ENCODE measurements around the gene ZNF18.
"Not testable (repeated sequence)": the region's sequence is repeated elsewhere in the genome, so short reads cannot be mapped to it uniquely, and the experiment has no call there.

The ZNF18 gene

DNA sequence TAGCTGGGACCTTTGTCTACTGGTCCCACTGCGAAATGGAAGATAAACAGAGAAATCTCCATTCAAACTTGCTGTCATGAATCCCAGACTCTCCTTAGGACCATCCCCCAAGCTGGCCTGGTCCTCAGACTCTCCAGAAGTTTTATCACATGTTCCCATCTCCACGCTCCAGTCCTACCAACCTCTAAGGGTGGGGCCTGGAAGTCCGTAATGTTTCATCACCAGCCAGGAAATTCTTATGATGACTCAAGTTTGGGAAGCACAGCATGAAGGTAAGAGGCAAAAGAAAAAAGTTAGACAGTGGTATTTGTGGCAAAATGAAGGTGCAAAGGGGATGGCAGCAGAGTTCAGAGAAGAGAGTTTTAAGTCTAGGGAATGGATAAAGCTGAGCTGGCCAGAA lies 52.7 kb downstream of the ZNF18 start:
- Histone ChIP-seq H3K9me2 (replicated peaks; ENCODE audit: control insufficient read depth, low read length) (no peaks in the 10 kb centered on the region), H3K36me3 (ENCODE audit: control insufficient read depth, low read length) (no peaks in the 10 kb centered on the region), H3K27me3 (ENCODE audit: control insufficient read depth, low read length) (no peaks in the 10 kb centered on the region), H3K4me2 (ENCODE audit: low read length) (no peak overlapping the region), H3K4me3 (ENCODE audit: low read length) (no peak overlapping the region), H3K9me3 (ENCODE audit: control insufficient read depth, insufficient read depth, low read length) (no peaks in the 10 kb centered on the region), H4K20me1 (ENCODE audit: control insufficient read depth, insufficient read depth, low read depth, low read length) (no peaks in the 10 kb centered on the region), H3K4me1 (ENCODE audit: control insufficient read depth, low read length) (no peaks in the 10 kb centered on the region), H3K27ac (ENCODE audit: low read depth, low read length) (no peak overlapping the region), H3F3A (ENCODE audit: control insufficient read depth, insufficient read depth) (no peaks in the 10 kb centered on the region), H3K79me2 (ENCODE audit: control insufficient read depth, low read length) (no peaks in the 10 kb centered on the region)
- TF ChIP-seq EZH2phosphoT487 (IDR thresholded peaks at IDR 0.05; ENCODE audit: borderline replicate concordance, low read length), result no peak
- TF ChIP-seq, protein P1, sequence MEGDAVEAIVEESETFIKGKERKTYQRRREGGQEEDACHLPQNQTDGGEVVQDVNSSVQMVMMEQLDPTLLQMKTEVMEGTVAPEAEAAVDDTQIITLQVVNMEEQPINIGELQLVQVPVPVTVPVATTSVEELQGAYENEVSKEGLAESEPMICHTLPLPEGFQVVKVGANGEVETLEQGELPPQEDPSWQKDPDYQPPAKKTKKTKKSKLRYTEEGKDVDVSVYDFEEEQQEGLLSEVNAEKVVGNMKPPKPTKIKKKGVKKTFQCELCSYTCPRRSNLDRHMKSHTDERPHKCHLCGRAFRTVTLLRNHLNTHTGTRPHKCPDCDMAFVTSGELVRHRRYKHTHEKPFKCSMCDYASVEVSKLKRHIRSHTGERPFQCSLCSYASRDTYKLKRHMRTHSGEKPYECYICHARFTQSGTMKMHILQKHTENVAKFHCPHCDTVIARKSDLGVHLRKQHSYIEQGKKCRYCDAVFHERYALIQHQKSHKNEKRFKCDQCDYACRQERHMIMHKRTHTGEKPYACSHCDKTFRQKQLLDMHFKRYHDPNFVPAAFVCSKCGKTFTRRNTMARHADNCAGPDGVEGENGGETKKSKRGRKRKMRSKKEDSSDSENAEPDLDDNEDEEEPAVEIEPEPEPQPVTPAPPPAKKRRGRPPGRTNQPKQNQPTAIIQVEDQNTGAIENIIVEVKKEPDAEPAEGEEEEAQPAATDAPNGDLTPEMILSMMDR (IDR thresholded peaks at IDR 0.05; ENCODE audit: low read depth, low read length, poor library complexity, severe bottlenecking), result no peak

- TF ChIP-seq EZH2phosphoT487 (IDR thresholded peaks at IDR 0.05; ENCODE audit: borderline replicate concordance, low read length), result no peak
- TF ChIP-seq, protein P1 (IDR thresholded peaks at IDR 0.05; ENCODE audit: low read depth, low read length, poor library complexity, severe bottlenecking), result no peak
- no peaks in the 10 kb centered on the region for H3F3A ChIP-seq (ENCODE audit: control insufficient read depth, insufficient read depth)
- H3K27me3 ChIP-seq (ENCODE audit: control insufficient read depth, low read length), result no peaks in the 10 kb centered on the region
- no peaks in the 10 kb centered on the region for H3K4me1 ChIP-seq (ENCODE audit: control insufficient read depth, low read length)
- no peaks in the 10 kb centered on the region for H3K9me2 ChIP-seq (replicated peaks; ENCODE audit: control insufficient read depth, low read length)
- no peaks in the 10 kb centered on the region for H3K79me2 ChIP-seq (ENCODE audit: control insufficient read depth, low read length)
- no peaks in the 10 kb centered on the region for H4K20me1 ChIP-seq (ENCODE audit: control insufficient read depth, insufficient read depth, low read depth, low read length)
- no peak overlapping the region for H3K4me3 ChIP-seq (ENCODE audit: low read length)
- H3K27ac ChIP-seq (ENCODE audit: low read depth, low read length), result no peak overlapping the region
- H3K9me3 ChIP-seq (ENCODE audit: control insufficient read depth, insufficient read depth, low read length), result no peaks in the 10 kb centered on the region
- no peaks in the 10 kb centered on the region for H3K36me3 ChIP-seq (ENCODE audit: control insufficient read depth, low read length)
- no peak overlapping the region for H3K4me2 ChIP-seq (ENCODE audit: low read length)
Measured at GRCh38 chr17:11943759-11944347, 53.4 kb downstream of the ZNF18 start.

- H3K9me3 ChIP-seq (ENCODE audit: control insufficient read depth, insufficient read depth, low read length); H4K20me1 ChIP-seq (ENCODE audit: control insufficient read depth, insufficient read depth, low read depth, low read length); H3K9me2 ChIP-seq (replicated peaks; ENCODE audit: control insufficient read depth, low read length); H3K4me1 ChIP-seq (ENCODE audit: control insufficient read depth, low read length); H3K27me3 ChIP-seq (ENCODE audit: control insufficient read depth, low read length); H3K36me3 ChIP-seq (ENCODE audit: control insufficient read depth, low read length); H3K4me2 ChIP-seq (ENCODE audit: low read length); H3K27ac ChIP-seq (ENCODE audit: low read depth, low read length); H3K4me3 ChIP-seq (ENCODE audit: low read length); H3F3A ChIP-seq (ENCODE audit: control insufficient read depth, insufficient read depth); H3K79me2 ChIP-seq (ENCODE audit: control insufficient read depth, low read length): not testable (repeated sequence)
Measured at GRCh38 chr17:11943086-11943485, 54.2 kb downstream of the ZNF18 start.

DNA sequence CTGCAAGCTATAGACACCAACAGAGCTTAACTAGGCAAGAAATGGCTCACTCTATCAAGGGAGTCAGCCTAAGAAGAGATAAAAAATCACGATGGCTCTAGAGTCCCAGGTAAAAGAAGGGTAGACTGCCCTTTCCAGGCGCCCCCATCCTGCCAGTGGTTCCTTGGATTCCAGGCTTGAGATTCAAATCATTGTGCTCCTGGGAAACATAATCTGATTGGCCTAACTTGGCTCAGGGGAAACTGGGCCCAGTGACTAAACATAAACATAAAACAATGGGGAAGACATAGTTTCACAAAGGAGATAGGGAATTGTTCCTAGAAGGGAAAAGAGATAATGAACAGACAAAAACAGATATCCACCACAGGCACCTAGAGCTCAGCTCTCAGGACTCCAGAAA lies 56.4 kb downstream of the ZNF18 start:
- TF ChIP-seq, protein P1 (IDR thresholded peaks at IDR 0.05; ENCODE audit: low read depth, low read length, poor library complexity, severe bottlenecking), result no peak
- no peak for TF ChIP-seq EZH2phosphoT487 (IDR thresholded peaks at IDR 0.05; ENCODE audit: borderline replicate concordance, low read length)
- H3F3A ChIP-seq (ENCODE audit: control insufficient read depth, insufficient read depth), result no peaks in the 10 kb centered on the region
- H3K9me2 ChIP-seq (replicated peaks; ENCODE audit: control insufficient read depth, low read length), result no peaks in the 10 kb centered on the region
- H3K4me2 ChIP-seq (ENCODE audit: low read length), result no peak overlapping the region
- H3K79me2 ChIP-seq (ENCODE audit: control insufficient read depth, low read length), result no peaks in the 10 kb centered on the region
- H3K27ac ChIP-seq (ENCODE audit: low read depth, low read length), result no peak overlapping the region
- H4K20me1 ChIP-seq (ENCODE audit: control insufficient read depth, insufficient read depth, low read depth, low read length), result no peaks in the 10 kb centered on the region
- H3K9me3 ChIP-seq (ENCODE audit: control insufficient read depth, insufficient read depth, low read length), result no peaks in the 10 kb centered on the region
- no peaks in the 10 kb centered on the region for H3K4me1 ChIP-seq (ENCODE audit: control insufficient read depth, low read length)
- H3K27me3 ChIP-seq (ENCODE audit: control insufficient read depth, low read length), result no peaks in the 10 kb centered on the region
- H3K36me3 ChIP-seq (ENCODE audit: control insufficient read depth, low read length), result no peaks in the 10 kb centered on the region
- no peak overlapping the region for H3K4me3 ChIP-seq (ENCODE audit: low read length)
